NB4 (cell line): ENCODE data around the gene UCP3.

Experiments used
- MAX ChIP-seq: IDR thresholded peaks from 2 replicates; pipeline ENCODE4 v1.6.1; 2011; ENCODE audit warnings: low read depth, low read length
- MYC ChIP-seq: IDR thresholded peaks from 2 replicates; pipeline ENCODE4 v1.6.1; 2011; ENCODE audit warnings: low read depth, low read length
- POLR2A ChIP-seq: IDR thresholded peaks from 2 replicates; pipeline ENCODE4 v1.6.1; 2011; ENCODE audit warnings: mild to moderate bottlenecking; ENCODE audit not compliant: insufficient read length; ENCODE audit errors: extremely low read depth
- TF ChIP-seq, protein P1 (sequence below): IDR thresholded peaks from one replicate; pipeline ENCODE4 v1.5.1; 2012; ENCODE audit warnings: low read depth, low read length

DNA sequence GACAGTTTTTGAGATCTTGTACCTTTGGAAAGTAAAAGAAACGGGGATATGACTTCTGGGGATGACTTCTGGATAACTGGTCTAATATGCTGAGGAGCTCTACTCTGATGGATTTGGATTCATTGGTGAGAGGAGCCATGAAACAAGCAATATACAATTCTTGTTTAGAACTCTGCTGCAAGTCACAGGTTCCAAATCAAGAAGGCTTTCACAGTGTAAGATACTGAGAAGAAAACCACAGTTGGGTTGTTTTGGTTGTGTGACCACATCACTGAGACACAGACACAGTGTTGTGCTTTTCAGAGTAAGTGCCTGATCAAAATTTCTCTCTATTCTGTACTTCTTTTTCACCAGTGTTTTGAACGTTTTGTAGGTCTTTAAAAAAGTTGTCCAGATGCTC, 13.2 kb downstream of the UCP3 start:
- TF ChIP-seq MAX (no peak), POLR2A (no peak), MYC (no peak)
- TF ChIP-seq, protein P1, sequence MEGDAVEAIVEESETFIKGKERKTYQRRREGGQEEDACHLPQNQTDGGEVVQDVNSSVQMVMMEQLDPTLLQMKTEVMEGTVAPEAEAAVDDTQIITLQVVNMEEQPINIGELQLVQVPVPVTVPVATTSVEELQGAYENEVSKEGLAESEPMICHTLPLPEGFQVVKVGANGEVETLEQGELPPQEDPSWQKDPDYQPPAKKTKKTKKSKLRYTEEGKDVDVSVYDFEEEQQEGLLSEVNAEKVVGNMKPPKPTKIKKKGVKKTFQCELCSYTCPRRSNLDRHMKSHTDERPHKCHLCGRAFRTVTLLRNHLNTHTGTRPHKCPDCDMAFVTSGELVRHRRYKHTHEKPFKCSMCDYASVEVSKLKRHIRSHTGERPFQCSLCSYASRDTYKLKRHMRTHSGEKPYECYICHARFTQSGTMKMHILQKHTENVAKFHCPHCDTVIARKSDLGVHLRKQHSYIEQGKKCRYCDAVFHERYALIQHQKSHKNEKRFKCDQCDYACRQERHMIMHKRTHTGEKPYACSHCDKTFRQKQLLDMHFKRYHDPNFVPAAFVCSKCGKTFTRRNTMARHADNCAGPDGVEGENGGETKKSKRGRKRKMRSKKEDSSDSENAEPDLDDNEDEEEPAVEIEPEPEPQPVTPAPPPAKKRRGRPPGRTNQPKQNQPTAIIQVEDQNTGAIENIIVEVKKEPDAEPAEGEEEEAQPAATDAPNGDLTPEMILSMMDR = no peak
